Endothelial cell of umbilical vein (primary cell): ENCODE data around the gene LRRTM4. TPM values are rescaled to one million over a fixed set of nuclear protein-coding genes. Genes with fewer than 3 reads are reported as not detected.

ENCODE experiments used
- BruUV-seq: library from RNA; stranded (reverse); fragments of 400-500 nt; replicated peaks from 2 replicates; lab custom pipeline; 2021; lab: Mats Ljungman, UMichigan
- CTCF ChIA-PET: fragments of 300-600, 350-600 bp; sonication (Branson Sonifier 250); formaldehyde crosslinking; loops from one replicate; lab custom pipeline; 2021; ENCODE audit warnings: antibody characterized with exemption, inconsistent platforms; lab: Charles Lee
- POLR2A ChIA-PET: fragments of 300-600, 350-600 bp; sonication (Branson Sonifier 250); formaldehyde crosslinking; loops from one replicate; lab custom pipeline; 2021; ENCODE audit warnings: antibody characterized with exemption, inconsistent platforms; lab: Charles Lee
- DNase-seq: peaks from one replicate; pipeline ENCODE4 v3.0.0-alpha.2; 2011; ENCODE audit warnings: low read depth, low spot score
- FAIRE-seq: peaks from 2 replicates; lab custom pipeline; 2011; peaks lifted over from hg19 to GRCh38; lab: Jason Lieb, UNC
- H2AFZ ChIP-seq: 2 replicates; pipeline ENCODE4 v1.6.0; 2012; ENCODE audit warnings: low read depth, low read length, control low read depth, inconsistent platforms
- H3K27ac ChIP-seq: 2 replicates; pipeline ENCODE4 v1.5.1; 2011; ENCODE audit warnings: low read depth, mild to moderate bottlenecking, control low read depth, low read length, moderate library complexity; ENCODE audit not compliant: insufficient read depth
- H3K27me3 ChIP-seq, 2 experiments: 2 replicates each; pipeline versions ENCODE4 v1.6.0 to v1.6.1; 2011; ENCODE audit warnings: low read length in 2 of 2, mixed read lengths in 1 of 2; ENCODE audit not compliant: control insufficient read depth in 2 of 2, insufficient read depth in 2 of 2
- H3K36me3 ChIP-seq, 2 experiments: 2 replicates in 1 of 2; 3 replicates in 1 of 2; pipeline ENCODE4 v1.5.1; 2011; ENCODE audit warnings: low read length in 2 of 2, mild to moderate bottlenecking in 1 of 2, moderate library complexity in 1 of 2; ENCODE audit not compliant: control insufficient read depth in 2 of 2, insufficient read depth in 2 of 2; ENCODE audit errors: extremely low read depth in 1 of 2
- H3K4me1 ChIP-seq: 3 replicates; pipeline ENCODE4 v1.5.1; 2011; ENCODE audit warnings: mild to moderate bottlenecking, low read length; ENCODE audit not compliant: control insufficient read depth, insufficient read depth; ENCODE audit errors: extremely low read depth
- H3K4me2 ChIP-seq: 2 replicates; pipeline ENCODE4 v1.6.1; 2011; ENCODE audit warnings: low read length, control low read depth, mixed read lengths; ENCODE audit not compliant: insufficient read depth
- H3K4me3 ChIP-seq, 3 experiments: fragments of 200-600 bp in 1 of 3; sonication (generic), shearing (Covaris generic) in 1 of 3; replicated peaks in 1 of 3; 2 replicates each; pipeline ENCODE4 v1.5.1; 2011 to 2016; ENCODE audit warnings: control low read depth in 3 of 3, low read length in 3 of 3, mild to moderate bottlenecking in 2 of 3, inconsistent platforms in 1 of 3, low read depth in 1 of 3, moderate library complexity in 1 of 3; ENCODE audit not compliant: insufficient read depth in 1 of 3
- H3K79me2 ChIP-seq: 2 replicates; pipeline ENCODE4 v1.6.0; 2012; ENCODE audit warnings: low read length, inconsistent platforms; ENCODE audit not compliant: control insufficient read depth, insufficient read depth
- H3K9ac ChIP-seq: replicated peaks from 2 replicates; pipeline ENCODE3; 2011; ENCODE audit warnings: low read length, control low read depth; ENCODE audit not compliant: insufficient read depth; ENCODE audit errors: extremely low read depth
- H3K9me1 ChIP-seq: replicated peaks from 3 replicates; pipeline ENCODE4 v1.6.0; 2011; ENCODE audit warnings: mild to moderate bottlenecking, low read length; ENCODE audit not compliant: control insufficient read depth, insufficient read depth; ENCODE audit errors: extremely low read depth
- H3K9me3 ChIP-seq: replicated peaks from 2 replicates; pipeline ENCODE4 v1.5.1; 2012; ENCODE audit warnings: low read length, inconsistent platforms; ENCODE audit not compliant: control insufficient read depth, insufficient read depth
- H4K20me1 ChIP-seq: replicated peaks from 2 replicates; pipeline ENCODE3; 2011; ENCODE audit warnings: mild to moderate bottlenecking, low read length; ENCODE audit not compliant: control insufficient read depth, insufficient read depth; ENCODE audit errors: extremely low read depth
- CTCF ChIP-seq, 2 donors: IDR thresholded peaks; 1 replicate in 1 of 2; 2 replicates in 1 of 2; pipeline ENCODE4 v1.5.1; 2011; ENCODE audit warnings: low read length in 2 of 2, mild to moderate bottlenecking in 2 of 2, moderate library complexity in 2 of 2, control low read depth in 1 of 2, inconsistent platforms in 1 of 2, low read depth in 1 of 2; ENCODE audit not compliant: insufficient read depth in 1 of 2; ENCODE audit errors: extremely low read depth in 1 of 2
- EZH2 ChIP-seq: IDR thresholded peaks from 2 replicates; pipeline ENCODE4 v1.6.1; 2012; ENCODE audit warnings: borderline replicate concordance, low read depth, mild to moderate bottlenecking, moderate library complexity, low read length, inconsistent platforms; ENCODE audit not compliant: severe bottlenecking
- FOS ChIP-seq: IDR thresholded peaks from 2 replicates; pipeline ENCODE4 v1.6.1; 2011; ENCODE audit warnings: mild to moderate bottlenecking, low read length, moderate library complexity, borderline replicate concordance; ENCODE audit not compliant: insufficient read depth
- GATA2 ChIP-seq: IDR thresholded peaks from 2 replicates; pipeline ENCODE4 v1.7.0; 2011; ENCODE audit warnings: low read depth, mild to moderate bottlenecking, moderate library complexity, mixed read lengths, low read length; ENCODE audit not compliant: insufficient read length, insufficient read depth
- JUN ChIP-seq: IDR thresholded peaks from 2 replicates; pipeline ENCODE4 v1.6.1; 2011; ENCODE audit warnings: borderline replicate concordance, low read depth; ENCODE audit not compliant: insufficient read length, insufficient read depth
- MYC ChIP-seq: IDR thresholded peaks from one replicate; pipeline ENCODE4 v1.6.1; 2011; ENCODE audit warnings: mild to moderate bottlenecking, low read depth, low read length
- POLR2A ChIP-seq: IDR thresholded peaks from 2 replicates; pipeline ENCODE4 v1.6.1; 2012; ENCODE audit warnings: low read depth, mild to moderate bottlenecking, control low read depth, low read length
- dilution Hi-C: fragments of 300-500 bp; cut with MboI; formaldehyde crosslinking; loops from one replicate; pipeline ENCODE4 v1.15.0; 2019; ENCODE audit warnings: low sequenced_read_pairs; ENCODE audit not compliant: extremely low pct_ligation_motif_present
- intact Hi-C: fragments of 100-400 bp; cut with micrococcal nuclease; formaldehyde crosslinking; loops from one replicate; pipeline ENCODE4 v1.10.0; 2022
- polyA plus RNA-seq, 4 experiments: library from polyadenylated mRNA; depleted of rRNA in 3 of 4; stranded (reverse) in 3 of 4; unstranded in 1 of 4; fragments of >200 nt; gene quantifications; 2 replicates each; pipeline versions ENCODE4 v1.2.1 to v1.2.3, GENCODE V29; 2011 to 2012; ENCODE audit warnings: missing spikeins in 1 of 4
- total RNA-seq: library from RNA; stranded (reverse); gene quantifications from 2 replicates; pipeline ENCODE4 v1.2.3, GENCODE V29; 2021
- TF ChIP-seq, protein P1 (sequence below): IDR thresholded peaks from 2 replicates; pipeline ENCODE4 v1.6.1; 2011; ENCODE audit not compliant: insufficient read depth, insufficient read length

LRRTM4 gene
- total and polyA plus RNA-seq, 2 donors (not counting 3 experiments of a cell fraction or from before 2014, with no cell fraction given) = not detected

- no peaks in the 10 kb centered on the region for H3K4me1 ChIP-seq
- dilution Hi-C loops = no loop called here
- H3K27me3 ChIP-seq = no peaks in the 10 kb centered on the region
- POLR2A ChIA-PET = no interaction called here
- no TSS peak for BruUV-seq
- peaks cover 2% of the 10 kb centered on the region for H3K9me3 ChIP-seq
- no peaks in the 10 kb centered on the region for H4K20me1 ChIP-seq
- TF ChIP-seq FOS = no peak
- no peak for TF ChIP-seq EZH2
- no peak for TF ChIP-seq GATA2
- TF ChIP-seq JUN = no peak
- TF ChIP-seq MYC = no peak
- no peak for TF ChIP-seq CTCF (IDR thresholded peaks at IDR 0.05; ENCODE audit: extremely low read depth in 1 of 2, insufficient read depth in 1 of 2, low read depth in 1 of 2, low read length in 2 of 2)
- TF ChIP-seq, protein P1, sequence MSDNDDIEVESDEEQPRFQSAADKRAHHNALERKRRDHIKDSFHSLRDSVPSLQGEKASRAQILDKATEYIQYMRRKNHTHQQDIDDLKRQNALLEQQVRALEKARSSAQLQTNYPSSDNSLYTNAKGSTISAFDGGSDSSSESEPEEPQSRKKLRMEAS = no peak
- TF ChIP-seq POLR2A = no peak
- no peaks in the 10 kb centered on the region for H3K79me2 ChIP-seq
- no peak overlapping the region for H3K27ac ChIP-seq
- CTCF ChIA-PET = no interaction called here
- FAIRE-seq (no peak), DNase-seq (no peak)
- H3K36me3 ChIP-seq = no peaks in the 10 kb centered on the region
- H3K4me2 ChIP-seq = no peak overlapping the region
- no peak overlapping the region for H2AFZ ChIP-seq
- no peak overlapping the region for H3K9ac ChIP-seq
- intact Hi-C loops = no loop called here
- no peaks in the 10 kb centered on the region for H3K9me1 ChIP-seq
- H3K4me3 ChIP-seq = no peak overlapping the region
These were observed 38.1 kb downstream of the LRRTM4 start for GRCh38 chr2:77484026-77484425.
